HepG2 (cell line): ENCODE measurements around the gene MAPK12. TPM values are rescaled to one million over a fixed set of nuclear protein-coding genes. Genes with fewer than 3 reads are reported as not detected.

Experiments
- ATAC-seq: fragments of 200-7000 bp; cut with Tn5 transposase; 3 replicates; pipeline ENCODE4 v1.9.1; 2020; ENCODE audit warnings: mild to moderate bottlenecking, moderate library complexity
- BruUV-seq: library from RNA; stranded (reverse); fragments of 400-500 nt; replicated peaks from 2 replicates; lab custom pipeline; 2021; lab: Mats Ljungman, UMichigan
- CTCF ChIA-PET: fragments of 300-600 bp; formaldehyde crosslinking; extraction: SDS; loops from one replicate; lab custom pipeline; 2021; ENCODE audit warnings: low total read pairs, inconsistent platforms, low intra/inter-chr PET ratio; lab: Yijun Ruan, JAX
- POLR2A ChIA-PET: fragments of 350-600 bp; sonication (Branson Sonifier 250); formaldehyde crosslinking; loops from one replicate; lab custom pipeline; 2020; ENCODE audit warnings: antibody characterized with exemption, inconsistent platforms; lab: Yijun Ruan, JAX
- DNase-seq: peaks from one replicate; pipeline ENCODE4 v3.0.0-alpha.2; 2015; ENCODE audit warnings: low spot score
- FAIRE-seq: peaks from 3 replicates; lab custom pipeline; 2011; peaks lifted over from hg19 to GRCh38; lab: Jason Lieb, UNC
- H2AFZ ChIP-seq: one replicate; pipeline ENCODE4 v1.6.1; 2011; ENCODE audit warnings: low read length, inconsistent platforms
- H3K27ac ChIP-seq: fragments of 300-600 bp; 3 replicates; pipeline ENCODE4 v1.8.0; 2011; ENCODE audit warnings: mixed run types, mild to moderate bottlenecking, mixed read lengths, low read length, inconsistent platforms; ENCODE audit not compliant: insufficient read depth; ENCODE audit errors: extremely low read length
- H3K27me3 ChIP-seq, 2 experiments: fragments of 200-600 bp in 1 of 2; 2 replicates in 1 of 2; 3 replicates in 1 of 2; pipeline versions ENCODE4 v1.6.0 to v1.8.0; 2011; ENCODE audit warnings: low read length in 2 of 2, mild to moderate bottlenecking in 2 of 2, moderate library complexity in 2 of 2, inconsistent platforms in 1 of 2; ENCODE audit not compliant: insufficient read depth in 2 of 2, control insufficient read depth in 1 of 2
- H3K36me3 ChIP-seq, 2 experiments: fragments of 200-600 bp in 1 of 2; replicated peaks in 1 of 2; 2 replicates in 1 of 2; 3 replicates in 1 of 2; pipeline versions ENCODE4 v1.5.1 to v1.8.0; 2011; ENCODE audit warnings: low read length in 2 of 2, inconsistent platforms in 1 of 2; ENCODE audit not compliant: insufficient read depth in 2 of 2, control insufficient read depth in 1 of 2
- H3K4me1 ChIP-seq: 2 replicates; pipeline ENCODE4 v1.5.1; 2012; ENCODE audit warnings: low read length, inconsistent platforms; ENCODE audit not compliant: insufficient read depth
- H3K4me2 ChIP-seq: 2 replicates; pipeline ENCODE4 v1.6.0; 2011; ENCODE audit warnings: low read depth, low read length, inconsistent platforms
- H3K4me3 ChIP-seq, 3 experiments: fragments of 200-600 bp in 1 of 3; sonication (generic), shearing (Covaris generic) in 1 of 3; replicated peaks in 1 of 3; 2 replicates each; pipeline ENCODE4 v1.5.1; 2011 to 2016; ENCODE audit warnings: low read length in 3 of 3, inconsistent platforms in 2 of 3, low read depth in 2 of 3, mild to moderate bottlenecking in 2 of 3, control low read depth in 1 of 3, mixed read lengths in 1 of 3; ENCODE audit not compliant: insufficient read depth in 1 of 3
- H3K79me2 ChIP-seq: one replicate; pipeline ENCODE4 v1.6.1; 2011; ENCODE audit warnings: low read length, inconsistent platforms; ENCODE audit not compliant: insufficient read depth
- H3K9ac ChIP-seq: 2 replicates; pipeline ENCODE4 v1.6.0; 2011; ENCODE audit warnings: mild to moderate bottlenecking, low read depth, low read length, inconsistent platforms; ENCODE audit not compliant: insufficient read depth
- H3K9me3 ChIP-seq: 2 replicates; pipeline ENCODE4 v1.5.1; 2012; ENCODE audit warnings: mild to moderate bottlenecking, low read length
- H4K20me1 ChIP-seq: 2 replicates; pipeline ENCODE4 v1.6.0; 2011; ENCODE audit warnings: inconsistent platforms, mild to moderate bottlenecking, low read length, moderate library complexity; ENCODE audit not compliant: insufficient read depth
- ARNTL ChIP-seq: sonication (generic); formaldehyde crosslinking; IDR thresholded peaks from 2 replicates; pipeline ENCODE4 v1.4.0; 2020; ENCODE audit warnings: mild to moderate bottlenecking, missing genetic modification reagents
- MLLT10 ChIP-seq: sonication (generic); formaldehyde crosslinking; IDR thresholded peaks from 2 replicates; pipeline ENCODE4 v1.4.0; 2020; ENCODE audit warnings: missing genetic modification reagents
- MTA1 ChIP-seq: sonication (generic); formaldehyde crosslinking; IDR thresholded peaks from 2 replicates; pipeline ENCODE4 v1.4.0; 2020; ENCODE audit warnings: missing genetic modification reagents, mild to moderate bottlenecking, borderline replicate concordance
- PATZ1 ChIP-seq: sonication (generic); formaldehyde crosslinking; IDR thresholded peaks from 2 replicates; pipeline ENCODE4 v1.4.0; 2020; ENCODE audit warnings: missing genetic modification reagents
- SP5 ChIP-seq: IDR thresholded peaks from 2 replicates; pipeline ENCODE4 v1.6.1; 2016; ENCODE audit warnings: low read depth, borderline replicate concordance
- STAT5B ChIP-seq: sonication (generic); formaldehyde crosslinking; IDR thresholded peaks from 2 replicates; pipeline ENCODE4 v1.4.0; 2020; ENCODE audit warnings: missing genetic modification reagents
- ZFP91 ChIP-seq: sonication (generic); formaldehyde crosslinking; IDR thresholded peaks from 2 replicates; pipeline ENCODE4 v1.9.0; 2022; ENCODE audit warnings: missing genetic modification reagents, mild to moderate bottlenecking, borderline replicate concordance
- ZMYM3 ChIP-seq: sonication (generic); formaldehyde crosslinking; IDR thresholded peaks from 2 replicates; pipeline ENCODE4 v1.5.1; 2020; ENCODE audit warnings: mild to moderate bottlenecking, missing genetic modification reagents
- ZNF12 ChIP-seq: sonication (generic); formaldehyde crosslinking; IDR thresholded peaks from 2 replicates; pipeline ENCODE4 v1.5.0; 2020; ENCODE audit warnings: missing genetic modification reagents
- ZNF18 ChIP-seq: sonication (generic); formaldehyde crosslinking; IDR thresholded peaks from 2 replicates; pipeline ENCODE4 v1.8.0; 2022; ENCODE audit warnings: mild to moderate bottlenecking, missing genetic modification reagents; ENCODE audit not compliant: insufficient replicate concordance
- ZNF382 ChIP-seq: sonication (generic); formaldehyde crosslinking; IDR thresholded peaks from 2 replicates; pipeline ENCODE4 v1.5.0; 2020; ENCODE audit warnings: missing genetic modification reagents, mild to moderate bottlenecking, borderline replicate concordance
- ZNF430 ChIP-seq: sonication (generic); formaldehyde crosslinking; IDR thresholded peaks from 2 replicates; pipeline ENCODE4 v1.9.0; 2021; ENCODE audit warnings: mild to moderate bottlenecking, missing genetic modification reagents
- ZNF530 ChIP-seq: sonication (generic); formaldehyde crosslinking; IDR thresholded peaks from 2 replicates; pipeline ENCODE4 v1.5.0; 2020; ENCODE audit warnings: low read depth, mild to moderate bottlenecking, missing genetic modification reagents
- WGBS: methylation state at CpG from one replicate; pipeline ENCODE4 v1.1.6; 2017; ENCODE audit warnings: low lambda C conversion rate; 5-methylcytosine and 5-hydroxymethylcytosine counted together
- in situ Hi-C: cut with HindIII; loops from 2 replicates; pipeline ENCODE4 v1.10.0; 2017; ENCODE audit warnings: low pct_unique_long_range_greater_than_20kb; ENCODE audit not compliant: extremely low pct_ligation_motif_present
- intact Hi-C: fragments of 100-400 bp; cut with micrococcal nuclease; formaldehyde crosslinking; loops from one replicate; pipeline ENCODE4 v1.10.0; 2022; ENCODE audit not compliant: unreplicated experiment
- polyA plus RNA-seq, 8 experiments: library from polyadenylated mRNA; depleted of rRNA in 3 of 8; stranded (reverse) in 7 of 8; unstranded in 1 of 8; fragments of >200 nt; fragmentation: Illumina TruSeq in 4 of 8; extraction: Trizol in 4 of 8; gene quantifications; 2 replicates each; pipeline versions ENCODE4 v1.2.1 to v1.2.3, GENCODE V29; 2011 to 2016; ENCODE audit warnings: low read depth in 4 of 8, missing spikeins in 1 of 8, mixed read lengths in 1 of 8; ENCODE audit not compliant: insufficient read depth in 1 of 8
- total RNA-seq, 5 experiments: library from RNA; depleted of rRNA; stranded (reverse); fragments of >200 nt; fragmentation: Illumina TruSeq; extraction: Trizol; gene quantifications; 2 replicates each; pipeline ENCODE4 v1.2.3, GENCODE V29; 2016; ENCODE audit warnings: low read depth in 1 of 5

MAPK12 gene
- total and polyA plus RNA-seq, 2 of the 13 experiments (the other 11 are each of a cell fraction or from before 2014, with no cell fraction given), result 22.2 to 23.3 TPM

- TF ChIP-seq PATZ1 (CRISPR knock-in tag) (peak; percentile 93), SP5 (CRISPR knock-in tag) (0 out of 2 replicates have a peak, but pooled peaks have one; percentile 32), MTA1 (CRISPR knock-in tag) (no peak), ZNF12 (CRISPR knock-in tag) (no peak), ZNF530 (CRISPR knock-in tag) (no peak), ZFP91 (CRISPR knock-in tag) (0 out of 2 replicates have a peak, but pooled peaks have one; percentile 6), STAT5B (CRISPR knock-in tag) (no peak)
These were observed 36.8 kb upstream of the MAPK12 start (continued) for GRCh38 chr22:50298266-50298637.

- Histone ChIP-seq H3K36me3 (no peaks in the 10 kb centered on the region), H3K27me3 (no peaks in the 10 kb centered on the region), H3K4me1 (peaks cover 83% of the 10 kb centered on the region), H3K27ac (peak overlapping the region; percentile 68), H4K20me1 (peaks cover 12% of the 10 kb centered on the region; the same call in 1 of the 2 replicates), H2AFZ (no peak overlapping the region), H3K9ac (peak overlapping the region; percentile 40; the same call in 1 of the 2 replicates), H3K9me3 (no peaks in the 10 kb centered on the region), H3K4me2 (peak overlapping the region; percentile 71), H3K4me3 (peak overlapping the region; percentile 23 to 54 (median 34); a peak in 3 of 6 replicates), H3K79me2 (peaks cover 66% of the 10 kb centered on the region)
- FAIRE-seq (no peak), DNase-seq (no peak), ATAC-seq (no peak)
- 31% methylated on average over 11 of the region's 20 CpGs for WGBS
- CTCF ChIA-PET, result no interaction called here
- POLR2A ChIA-PET, result interaction anchor here (1.0 to 3.2 kb wide), 3 partner anchors 9 to 35 kb away, joined by 3 to 24 read pairs (median 4); partner anchors contain the start of gene PLXNB2
- intact Hi-C loops, result loop anchor here (1.0 to 10.0 kb wide), 2 partner anchors 11 to 873 kb away; no protein-coding TSS in a partner anchor
- no TSS peak for BruUV-seq
- in situ Hi-C loops, result no loop called here
- TF ChIP-seq ZNF18 (CRISPR knock-in tag), result peak; percentile 98
- TF ChIP-seq ARNTL (CRISPR knock-in tag), result 0 out of 2 replicates have a peak, but pooled peaks have one; percentile 20
- TF ChIP-seq ZMYM3, result 0 out of 2 replicates have a peak, but pooled peaks have one; percentile 14
- TF ChIP-seq ZNF430 (CRISPR knock-in tag), result no peak
- TF ChIP-seq MLLT10 (CRISPR knock-in tag), result no peak
- TF ChIP-seq ZNF382 (CRISPR knock-in tag), result no peak
These were observed 36.2 kb upstream of the MAPK12 start for GRCh38 chr22:50297510-50298265.
